Mesenchymal stem cell (in vitro differentiated cells and primary cell): ENCODE measurements around the gene OLA1.
A peak's percentile ranks its signal among the peaks of the same experiment; 100 is the strongest.
"Not testable (repeated sequence)": the region's sequence is repeated elsewhere in the genome, so short reads cannot be mapped to it uniquely, and the experiment has no call there.

Source experiments
- DNase-seq: peaks from one replicate; pipeline ENCODE4 v3.0.0-alpha.2; 2013
- H2AFZ ChIP-seq: one replicate; pipeline ENCODE4 v1.6.1; 2013; ENCODE audit warnings: low read depth, mild to moderate bottlenecking, control low read depth, inconsistent platforms, low read length, moderate library complexity
- H2AK5ac ChIP-seq: 2 replicates; pipeline ENCODE4 v1.6.1; 2013; ENCODE audit warnings: low read length, moderate library complexity, mild to moderate bottlenecking, inconsistent platforms; ENCODE audit not compliant: severe bottlenecking
- H2BK120ac ChIP-seq: one replicate; pipeline ENCODE4 v1.6.1; 2013; ENCODE audit warnings: low read depth, mild to moderate bottlenecking, inconsistent platforms, low read length, moderate library complexity
- H2BK12ac ChIP-seq, 2 experiments: one replicate each; pipeline ENCODE4 v1.6.1; 2013; ENCODE audit warnings: inconsistent platforms in 2 of 2, low read length in 2 of 2, mild to moderate bottlenecking in 2 of 2, moderate library complexity in 2 of 2, control low read depth in 1 of 2
- H2BK15ac ChIP-seq: one replicate; pipeline ENCODE4 v1.6.1; 2013; ENCODE audit warnings: mild to moderate bottlenecking, low read depth, inconsistent platforms; ENCODE audit not compliant: poor library complexity, severe bottlenecking
- H2BK5ac ChIP-seq: 2 replicates; pipeline ENCODE4 v1.6.1; 2013; ENCODE audit warnings: low read depth, mild to moderate bottlenecking, low read length, control low read depth, inconsistent platforms; ENCODE audit not compliant: poor library complexity, severe bottlenecking
- H3K14ac ChIP-seq, 2 experiments: one replicate each; pipeline ENCODE4 v1.6.1; 2013; ENCODE audit warnings: inconsistent platforms in 2 of 2, low read length in 2 of 2, control low read depth in 1 of 2, mild to moderate bottlenecking in 1 of 2, moderate library complexity in 1 of 2
- H3K18ac ChIP-seq, 2 experiments: one replicate each; pipeline ENCODE4 v1.6.1; 2013; ENCODE audit warnings: inconsistent platforms in 2 of 2, low read length in 2 of 2, control low read depth in 1 of 2, low read depth in 1 of 2, mild to moderate bottlenecking in 1 of 2
- H3K23ac ChIP-seq, 2 experiments: one replicate each; pipeline ENCODE4 v1.6.1; 2013; ENCODE audit warnings: inconsistent platforms in 2 of 2, low read length in 2 of 2, mild to moderate bottlenecking in 2 of 2, moderate library complexity in 2 of 2, control low read depth in 1 of 2
- H3K27ac ChIP-seq: 2 replicates; pipeline ENCODE4 v1.5.1; 2013; ENCODE audit warnings: mild to moderate bottlenecking, moderate library complexity, low read length, control low read depth, inconsistent platforms; ENCODE audit not compliant: poor library complexity, severe bottlenecking
- H3K27me3 ChIP-seq, 2 experiments: 2 replicates each; pipeline versions ENCODE4 v1.6.1 to v1.7.0; 2013; ENCODE audit warnings: low read length in 2 of 2, mild to moderate bottlenecking in 2 of 2, moderate library complexity in 2 of 2, control low read depth in 1 of 2, inconsistent platforms in 1 of 2; ENCODE audit not compliant: control insufficient read depth in 1 of 2, insufficient read depth in 1 of 2
- H3K36me3 ChIP-seq, 2 experiments: 2 replicates each; pipeline versions ENCODE4 v1.6.1 to v1.7.0; 2013; ENCODE audit warnings: low read length in 2 of 2, control low read depth in 1 of 2, inconsistent platforms in 1 of 2, low read depth in 1 of 2, mild to moderate bottlenecking in 1 of 2; ENCODE audit not compliant: insufficient read depth in 2 of 2, control insufficient read depth in 1 of 2
- H3K4ac ChIP-seq, 2 experiments: one replicate each; pipeline ENCODE4 v1.6.1; 2013; ENCODE audit warnings: inconsistent platforms in 2 of 2, low read length in 2 of 2, mild to moderate bottlenecking in 2 of 2, moderate library complexity in 2 of 2, control low read depth in 1 of 2, low read depth in 1 of 2
- H3K4me1 ChIP-seq: 2 replicates; pipeline ENCODE4 v1.6.1; 2013; ENCODE audit warnings: low read depth, low read length, control low read depth; ENCODE audit not compliant: control insufficient read depth, insufficient read depth
- H3K4me2 ChIP-seq: 2 replicates; pipeline ENCODE4 v1.6.1; 2013; ENCODE audit warnings: low read length, mild to moderate bottlenecking, inconsistent platforms; ENCODE audit not compliant: poor library complexity, severe bottlenecking
- H3K4me3 ChIP-seq, 2 experiments: 2 replicates each; pipeline versions ENCODE4 v1.5.1 to v1.7.0; 2013; ENCODE audit warnings: low read length in 2 of 2, mild to moderate bottlenecking in 2 of 2, control low read depth in 1 of 2, low read depth in 1 of 2; ENCODE audit not compliant: insufficient read depth in 1 of 2
- H3K79me1 ChIP-seq: replicated peaks from 2 replicates; pipeline ENCODE4 v1.6.1; 2013; ENCODE audit warnings: mild to moderate bottlenecking, control low read depth, low read length, inconsistent platforms; ENCODE audit not compliant: poor library complexity, severe bottlenecking
- H3K9ac ChIP-seq: 2 replicates; pipeline ENCODE4 v1.7.0; 2013; ENCODE audit warnings: mild to moderate bottlenecking, low read length, moderate library complexity
- H3K9me3 ChIP-seq: 2 replicates; pipeline ENCODE4 v1.7.0; 2013; ENCODE audit warnings: mild to moderate bottlenecking, low read length; ENCODE audit not compliant: control insufficient read depth
- H4K8ac ChIP-seq: one replicate; pipeline ENCODE4 v1.6.1; 2013; ENCODE audit warnings: inconsistent platforms, mild to moderate bottlenecking, low read length, moderate library complexity
- H4K91ac ChIP-seq: one replicate; pipeline ENCODE4 v1.6.1; 2013; ENCODE audit warnings: mild to moderate bottlenecking, low read length, inconsistent platforms
- WGBS: methylation state at CpG from one replicate; pipeline ENCODE4 v1.1.7; 2013; ENCODE audit warnings: mixed read lengths; 5-methylcytosine and 5-hydroxymethylcytosine counted together

The OLA1 gene

GRCh38 chr2:174247474-174248186 is 702 bp downstream of the OLA1 start:
- Histone ChIP-seq H2BK5ac (peak overlapping the region; percentile 61), H3K18ac (peak overlapping the region; percentile 71 to 95), H4K91ac (peak overlapping the region; percentile 15), H3K4ac (peak overlapping the region; percentile 9 to 51), H3K9ac (peak overlapping the region; percentile 83), H3K27ac (peak overlapping the region; percentile 43), H3K23ac (no peak overlapping the region), H2BK12ac (no peak overlapping the region), H3K79me1 (peaks cover 5% of the 10 kb centered on the region), H3K36me3 (peaks cover 12 to 22% of the 10 kb centered on the region in 2 experiments), H3K4me1 (peaks cover 7% of the 10 kb centered on the region), H3K4me2 (peak overlapping the region; percentile 95), H3K4me3 (peak overlapping the region; percentile 90 to 94), H3K14ac (no peak overlapping the region), H4K8ac (peak overlapping the region; percentile 93), H3K9me3 (no peaks in the 10 kb centered on the region), H2BK120ac (peak overlapping the region; percentile 85), H2BK15ac (peak overlapping the region; percentile 69), H3K27me3 (no peaks in the 10 kb centered on the region), H2AFZ (peak overlapping the region; percentile 89), H2AK5ac (peak overlapping the region; percentile 56)
- peak; percentile 17 for DNase-seq
- 18% methylated on average over 14 of the region's 14 CpGs for WGBS

DNA sequence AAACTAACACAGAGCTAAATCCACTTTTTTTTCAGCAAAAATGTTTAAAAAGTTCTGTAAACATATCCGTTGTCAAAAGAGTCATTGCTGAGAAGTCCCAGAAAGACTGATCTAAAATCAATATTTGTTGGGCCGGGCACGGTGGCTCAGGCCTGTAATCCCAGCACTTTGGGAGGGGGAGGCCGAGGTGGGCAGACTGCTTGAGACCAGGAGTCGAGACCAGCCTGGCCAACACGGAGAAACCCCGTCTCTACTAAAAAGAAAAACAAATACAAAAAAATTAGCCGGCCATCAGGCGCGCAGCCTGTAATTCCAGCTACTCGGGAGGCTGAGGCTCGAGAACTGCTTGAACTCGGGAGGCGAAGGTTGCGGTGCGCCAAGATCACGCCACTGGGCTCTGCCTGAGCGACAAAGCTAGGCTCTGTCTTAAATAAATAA is 1.4 kb downstream of the OLA1 start:
- no peak overlapping the region for H2AFZ ChIP-seq
- H4K91ac ChIP-seq, result no peak overlapping the region
- H2AK5ac ChIP-seq, result no peak overlapping the region
- WGBS, result 95% methylated on average over 15 of the region's 18 CpGs
- H4K8ac ChIP-seq, result no peak overlapping the region
- H2BK12ac ChIP-seq, result no peak overlapping the region
- no peak for DNase-seq
- H3K27me3 ChIP-seq, result no peaks in the 10 kb centered on the region
- H3K18ac ChIP-seq, result no peak overlapping the region
- no peak overlapping the region for H3K23ac ChIP-seq
- H2BK120ac ChIP-seq, result no peak overlapping the region
- H3K14ac ChIP-seq, result no peak overlapping the region
- H3K36me3 ChIP-seq, result peaks cover 16 to 29% of the 10 kb centered on the region in 2 experiments
- no peak overlapping the region for H2BK15ac ChIP-seq
- H3K79me1 ChIP-seq, result peaks cover 6% of the 10 kb centered on the region
- H3K27ac ChIP-seq, result no peak overlapping the region
- H3K9me3 ChIP-seq, result no peaks in the 10 kb centered on the region
- no peak overlapping the region for H3K4ac ChIP-seq
- H2BK5ac ChIP-seq, result no peak overlapping the region
- H3K4me1 ChIP-seq, result peaks cover 8% of the 10 kb centered on the region
- H3K4me3 ChIP-seq, result peak overlapping the region in 1 of 2 experiments; percentile 90
- no peak overlapping the region for H3K9ac ChIP-seq
- H3K4me2 ChIP-seq, result peak overlapping the region; percentile 59

GRCh38 chr2:174245628-174246027 is 2.7 kb downstream of the OLA1 start:
- H3K14ac ChIP-seq, H2BK120ac ChIP-seq, H2BK12ac ChIP-seq, H3K23ac ChIP-seq, H4K8ac ChIP-seq, H2BK15ac ChIP-seq, H3K79me1 ChIP-seq, DNase-seq, H3K4ac ChIP-seq, H4K91ac ChIP-seq, H3K4me3 ChIP-seq, H3K27ac ChIP-seq, H3K4me2 ChIP-seq, H2BK5ac ChIP-seq, H3K9ac ChIP-seq, H3K9me3 ChIP-seq, H2AFZ ChIP-seq, H2AK5ac ChIP-seq, H3K4me1 ChIP-seq, H3K27me3 ChIP-seq, H3K18ac ChIP-seq: not testable (repeated sequence)
- 96% methylated on average over 4 of the region's 6 CpGs for WGBS
- H3K36me3 ChIP-seq, result peaks cover 17 to 31% of the 10 kb centered on the region in 2 experiments

DNA sequence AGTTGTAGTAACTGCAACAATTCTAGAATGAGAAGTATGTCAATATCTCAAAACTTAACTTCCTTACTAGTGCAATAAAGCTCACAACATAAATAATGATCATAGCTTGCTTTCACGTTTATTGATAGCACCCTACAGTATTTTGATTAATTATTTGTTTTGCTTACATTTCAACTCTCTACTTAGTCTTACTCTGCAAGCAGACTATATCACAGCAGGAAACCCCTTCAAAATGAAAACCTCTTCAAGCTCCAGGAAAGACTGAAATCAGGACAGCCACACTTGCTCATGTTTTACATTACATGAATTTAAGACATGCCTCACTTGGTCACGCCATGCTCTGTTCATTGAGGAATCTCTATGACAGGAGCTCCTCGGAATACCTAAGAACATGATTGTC is 3.3 kb downstream of the OLA1 start:
- Histone ChIP-seq H2BK15ac (no peak overlapping the region), H3K27ac (no peak overlapping the region), H3K4me1 (peaks cover 11% of the 10 kb centered on the region), H2BK120ac (no peak overlapping the region), H3K9me3 (no peaks in the 10 kb centered on the region), H3K9ac (no peak overlapping the region), H3K4me2 (no peak overlapping the region), H2AK5ac (no peak overlapping the region), H2BK12ac (no peak overlapping the region), H4K8ac (no peak overlapping the region), H3K4me3 (no peak overlapping the region), H3K27me3 (no peaks in the 10 kb centered on the region), H3K36me3 (peaks cover 17 to 31% of the 10 kb centered on the region in 2 experiments), H3K23ac (no peak overlapping the region), H3K4ac (no peak overlapping the region), H3K18ac (no peak overlapping the region), H4K91ac (no peak overlapping the region), H3K14ac (no peak overlapping the region), H3K79me1 (peaks cover 6% of the 10 kb centered on the region), H2AFZ (no peak overlapping the region), H2BK5ac (no peak overlapping the region)
- no peak for DNase-seq
- 99% methylated on average over 3 of the region's 3 CpGs for WGBS
